HG02973 (cell line): ENCODE data around the gene KCTD17.

Source experiments
- ATAC-seq: cut with Tn5 transposase; IDR thresholded peaks from one replicate; pipeline ENCODE4 v1.9.1; 2021; ENCODE audit warnings: moderate library complexity; ENCODE audit not compliant: unreplicated experiment

Gene KCTD17

DNA sequence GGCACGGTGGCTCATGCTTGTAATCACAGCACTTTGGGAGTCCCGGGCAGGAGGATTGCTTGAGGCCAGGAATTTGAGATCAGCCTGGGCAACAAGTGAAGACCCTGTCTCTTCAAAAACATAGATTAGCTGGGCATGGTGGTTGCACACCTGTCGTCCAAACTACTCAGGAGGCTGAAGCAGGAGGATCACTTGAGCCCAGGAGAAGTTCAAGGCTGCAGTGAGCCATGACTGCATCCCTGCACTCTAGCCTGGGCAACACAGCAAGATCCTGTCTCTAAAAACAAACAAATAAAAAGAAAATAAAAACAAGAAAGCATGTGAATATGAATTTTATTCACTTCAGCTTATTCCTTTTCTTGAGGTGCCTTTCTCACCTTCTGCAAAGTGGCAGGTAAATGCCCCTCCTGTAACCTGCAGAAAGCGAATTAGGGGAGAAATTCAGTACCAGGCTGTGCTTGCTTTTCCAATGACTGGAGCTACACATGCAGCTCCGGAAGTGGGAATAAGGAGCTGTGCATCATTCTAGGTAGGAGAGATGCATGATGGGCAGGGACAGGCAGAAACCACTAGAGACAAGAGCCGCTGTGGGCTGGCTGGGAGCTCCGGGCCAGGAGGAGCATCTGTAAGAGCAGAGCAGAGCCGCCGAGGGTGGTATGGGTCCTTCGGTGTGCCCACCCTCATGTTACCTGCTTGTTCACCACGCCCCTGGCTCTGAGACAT is 14.7 kb upstream of the KCTD17 start:
- no peak for ATAC-seq

DNA sequence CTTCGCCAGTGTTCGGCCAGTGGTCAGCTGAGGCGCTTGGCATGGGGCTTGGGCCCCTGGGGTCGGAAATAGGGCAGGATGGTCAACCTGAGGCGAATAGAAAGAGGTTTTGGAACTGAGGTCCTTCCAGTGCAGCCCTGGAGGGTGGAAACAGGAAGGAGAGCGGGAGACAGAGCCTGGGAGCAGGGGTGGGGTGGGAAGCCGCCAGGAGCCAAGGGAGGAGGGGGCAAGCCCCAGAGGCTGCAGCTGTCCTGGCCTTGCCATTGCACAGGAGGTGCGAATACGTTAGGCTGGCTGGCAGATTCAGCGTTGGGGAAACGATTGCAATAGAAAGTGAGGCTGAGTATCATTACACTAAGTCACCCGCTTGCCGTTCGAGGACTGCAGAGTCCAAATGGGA is 13.9 kb upstream of the KCTD17 start:
- ATAC-seq = no peak

DNA sequence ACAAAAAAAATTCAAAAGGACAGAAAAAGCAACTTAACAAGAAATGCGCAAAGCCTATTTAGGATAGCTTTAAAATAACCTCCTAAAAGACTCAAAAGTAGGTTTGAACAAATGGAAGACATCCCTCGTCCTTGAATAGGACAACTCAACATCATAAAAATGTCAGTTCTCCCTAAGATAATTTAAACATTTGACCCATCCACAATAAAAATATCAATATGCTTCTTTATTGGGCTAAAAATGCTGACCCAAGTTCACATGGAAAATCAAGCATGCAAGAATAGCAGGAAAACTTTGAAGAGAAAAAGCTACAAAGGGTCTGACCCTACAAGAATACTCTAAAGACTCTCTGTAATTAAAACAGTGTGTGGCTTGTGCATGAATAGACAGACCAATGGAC is 12.1 kb upstream of the KCTD17 start:
- ATAC-seq = no peak

GRCh38 chr22:37043209-37043827 is 8.2 kb upstream of the KCTD17 start:
- ATAC-seq = no peak

GRCh38 chr22:37043828-37044538 is 7.6 kb upstream of the KCTD17 start:
- no peak for ATAC-seq

DNA sequence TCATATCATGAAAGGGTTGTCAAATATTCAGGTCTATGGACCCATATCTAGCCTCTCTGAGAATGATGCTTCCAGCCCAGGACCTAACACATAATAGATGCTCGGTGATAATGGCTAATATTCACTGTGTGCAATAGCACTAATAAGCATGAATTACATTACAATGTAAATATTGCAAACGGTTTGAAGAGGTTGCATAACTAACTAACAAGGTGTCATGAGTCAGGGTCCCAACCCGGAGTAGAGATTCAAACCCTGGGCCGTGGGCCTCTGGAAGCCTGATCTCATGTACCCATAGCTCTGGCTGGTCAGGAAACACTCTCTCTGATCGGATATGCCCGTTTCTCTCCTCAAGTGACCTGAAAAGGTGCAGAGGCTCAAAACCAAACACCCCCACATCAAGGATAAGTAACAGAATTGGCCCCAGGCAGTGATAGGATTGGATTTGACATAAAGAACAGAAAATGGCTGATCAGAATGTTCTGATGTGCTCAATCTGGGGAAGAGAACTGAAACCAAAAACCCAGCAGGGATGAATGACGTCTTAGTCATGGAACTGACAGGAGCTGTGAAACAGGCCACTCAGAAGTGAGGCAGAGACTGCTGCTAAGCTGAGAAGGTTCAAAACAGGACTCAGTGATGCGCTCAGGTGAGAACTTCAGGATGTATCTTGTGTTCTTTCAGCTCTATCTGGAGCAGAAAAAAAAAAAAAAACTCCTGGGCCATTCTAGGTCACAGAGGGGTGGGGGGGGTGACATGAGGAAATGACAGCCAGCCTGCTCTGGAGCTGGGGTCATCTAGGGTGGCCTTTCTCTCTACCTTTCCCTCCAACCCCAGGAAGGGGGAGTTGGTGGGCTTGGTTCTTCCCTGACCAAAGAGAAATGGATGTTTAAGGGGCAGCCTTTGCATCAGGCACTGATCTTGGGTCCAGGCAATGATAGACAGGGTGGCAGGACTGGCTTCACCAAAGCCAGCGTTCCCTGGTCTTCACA is 6.6 kb upstream of the KCTD17 start:
- no peak for ATAC-seq

GRCh38 chr22:37045958-37046357 is 5.6 kb upstream of the KCTD17 start:
- no peak for ATAC-seq

DNA sequence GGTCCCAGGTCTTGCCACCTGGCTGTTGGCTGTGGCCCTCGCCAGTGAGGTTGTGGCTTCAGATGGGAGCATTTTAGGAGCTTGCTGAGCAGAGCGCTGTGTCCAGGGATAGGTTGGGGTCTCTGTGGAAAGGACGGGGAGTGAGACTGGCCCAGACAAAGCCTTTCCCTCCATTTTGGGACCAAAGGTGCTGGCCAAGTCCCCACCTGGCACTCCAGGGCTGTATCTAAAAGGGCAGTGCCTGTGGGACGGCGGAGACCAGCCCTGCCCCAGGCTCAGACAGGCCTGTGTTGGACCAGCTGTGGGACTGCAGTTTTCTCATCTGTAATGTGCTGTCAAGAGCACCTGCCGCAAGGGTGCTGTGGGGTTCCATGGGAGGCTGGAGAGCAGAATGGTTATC is 5.0 kb upstream of the KCTD17 start:
- ATAC-seq = no peak

DNA sequence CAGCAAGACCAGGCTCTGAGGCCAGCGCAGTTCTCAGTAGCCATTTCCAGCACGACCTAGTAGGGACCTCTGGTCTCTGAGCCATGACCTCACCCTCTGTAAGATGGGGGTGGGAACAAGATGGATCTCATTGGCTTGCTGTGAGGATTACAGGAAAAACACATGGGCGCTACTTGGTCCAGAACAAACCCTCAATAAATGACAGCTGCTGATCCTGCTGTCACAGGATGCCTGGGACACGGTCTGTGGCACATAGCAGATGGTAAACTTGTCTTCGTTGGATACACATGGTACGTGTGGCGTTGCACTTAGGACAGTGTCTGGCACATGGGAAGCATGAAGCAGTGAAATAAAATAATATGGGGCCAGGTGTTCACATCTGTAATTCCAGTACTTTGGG is 4.5 kb upstream of the KCTD17 start:
- no peak for ATAC-seq

- ATAC-seq = no peak
These were observed 3.4 kb upstream of the KCTD17 start for GRCh38 chr22:37048133-37048532.

GRCh38 chr22:37049224-37049623 is 2.3 kb upstream of the KCTD17 start:
- ATAC-seq = no peak

- no peak for ATAC-seq
These were observed 629 bp upstream of the KCTD17 start for GRCh38 chr22:37050913-37051312.

- ATAC-seq = no peak
These were observed 1.1 kb downstream of the KCTD17 start for GRCh38 chr22:37052386-37053309.

- ATAC-seq = no peak
These were observed 1.9 kb downstream of the KCTD17 start for GRCh38 chr22:37053310-37054055.

GRCh38 chr22:37054056-37054395 is 2.5 kb downstream of the KCTD17 start:
- no peak for ATAC-seq

- no peak for ATAC-seq
These were observed 3.2 kb downstream of the KCTD17 start for GRCh38 chr22:37054600-37055365.

- no peak for ATAC-seq
These were observed 4.7 kb downstream of the KCTD17 start for GRCh38 chr22:37056246-37056645.

DNA sequence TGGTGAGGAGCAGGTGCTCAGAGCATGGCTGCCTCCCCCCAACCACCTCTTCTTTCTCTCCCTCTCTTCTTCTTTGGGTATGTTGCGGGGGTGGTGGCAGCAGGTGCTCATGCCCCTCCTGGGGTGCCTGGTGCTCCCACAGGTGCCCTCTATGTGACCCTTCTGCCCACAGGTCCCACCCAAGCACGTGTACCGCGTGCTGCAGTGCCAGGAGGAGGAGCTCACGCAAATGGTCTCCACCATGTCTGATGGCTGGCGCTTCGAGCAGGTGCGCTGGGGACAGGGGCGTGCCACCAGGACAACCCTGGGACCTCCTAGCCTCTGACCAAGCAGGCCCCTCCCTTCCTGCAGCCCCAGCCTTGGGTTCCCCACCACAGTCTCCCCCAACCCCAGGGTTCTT is 5.7 kb downstream of the KCTD17 start:
- no peak for ATAC-seq
